Neural crest cell (in vitro differentiated cells): ENCODE results near the gene MTMR12. TPM values are rescaled to one million over a fixed set of nuclear protein-coding genes. Genes with fewer than 3 reads are reported as not detected.
A peak's percentile ranks its signal among the peaks of the same experiment; 100 is the strongest.

Source experiments
- DNase-seq: peaks from one replicate; pipeline ENCODE4 v3.0.0; 2021; ENCODE audit warnings: low read depth, mixed read lengths, low spot score
- H3K27ac Mint-ChIP-seq: one replicate; pipeline ENCODE4 v1.8.0; 2021; ENCODE audit warnings: mild to moderate bottlenecking, mixed read lengths; ENCODE audit not compliant: unreplicated experiment
- H3K27me3 Mint-ChIP-seq: 2 replicates; pipeline ENCODE4 v1.8.0; 2021; ENCODE audit warnings: low read depth, mild to moderate bottlenecking, mixed read lengths
- H3K36me3 Mint-ChIP-seq: 2 replicates; pipeline ENCODE4 v1.8.0; 2021; ENCODE audit warnings: low read depth, mild to moderate bottlenecking, mixed read lengths
- H3K4me1 Mint-ChIP-seq: 2 replicates; pipeline ENCODE4 v1.8.0; 2021; ENCODE audit warnings: mixed read lengths
- H3K4me3 Mint-ChIP-seq: one replicate; pipeline ENCODE4 v1.8.0; 2021; ENCODE audit warnings: mild to moderate bottlenecking, mixed read lengths
- H3K9me3 Mint-ChIP-seq: 2 replicates; pipeline ENCODE4 v1.8.0; 2021; ENCODE audit warnings: mixed read lengths
- CTCF ChIP-seq: fragments of 200-600 bp; sonication (generic); conservative IDR thresholded peaks from 2 replicates; pipeline ENCODE4 v1.5.0; 2021; ENCODE audit warnings: antibody characterized with exemption, mild to moderate bottlenecking
- total RNA-seq: library from RNA; stranded (reverse); gene quantifications from 2 replicates; pipeline ENCODE4 v1.2.1, GENCODE V29; 2021

MTMR12 gene
- total RNA-seq, 1 donor from 2014 or later = 28.1 TPM

- no peaks in the 10 kb centered on the region for H3K9me3 Mint-ChIP-seq
- no peaks in the 10 kb centered on the region for H3K27me3 Mint-ChIP-seq
- H3K4me1 Mint-ChIP-seq = peaks cover 12% of the 10 kb centered on the region
- H3K27ac Mint-ChIP-seq = no peak overlapping the region
- H3K4me3 Mint-ChIP-seq = no peak overlapping the region
- peaks cover 11% of the 10 kb centered on the region for H3K36me3 Mint-ChIP-seq
- DNase-seq = no peak
- TF ChIP-seq CTCF = no peak
Measured at GRCh38 chr5:32270946-32271345, 41.8 kb downstream of the MTMR12 start.

DNA sequence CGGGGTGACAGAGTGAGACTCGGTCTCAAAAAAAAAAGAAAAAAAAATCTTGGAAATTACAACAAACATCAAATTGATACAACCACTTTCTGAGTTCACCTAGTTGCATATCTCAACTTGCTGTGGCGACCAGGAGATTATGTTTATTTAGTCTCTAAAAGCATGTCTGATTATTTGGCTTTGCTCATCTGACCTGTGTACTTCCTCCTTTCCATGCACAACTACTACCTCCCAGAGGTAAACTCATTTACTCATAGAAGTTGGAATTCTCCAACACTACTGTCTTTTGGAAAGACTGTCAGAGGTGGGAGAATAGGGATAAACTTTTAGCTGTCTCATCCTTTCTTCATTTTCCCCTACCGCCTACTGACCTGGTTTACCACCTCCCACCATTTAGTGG, 42.6 kb downstream of the MTMR12 start:
- Mint-ChIP-seq H3K27ac (no peak overlapping the region), H3K4me1 (peaks cover 7% of the 10 kb centered on the region), H3K27me3 (no peaks in the 10 kb centered on the region), H3K36me3 (peaks cover 11% of the 10 kb centered on the region), H3K4me3 (no peak overlapping the region), H3K9me3 (no peaks in the 10 kb centered on the region)
- DNase-seq = no peak
- TF ChIP-seq CTCF = no peak

- peak overlapping the region; percentile 84 for H3K27ac Mint-ChIP-seq
- DNase-seq = no peak
Measured at GRCh38 chr5:32265902-32266301, 46.8 kb downstream of the MTMR12 start.

GRCh38 chr5:32264957-32265572, 47.7 kb downstream of the MTMR12 start:
- Mint-ChIP-seq H3K4me1 (no peaks in the 10 kb centered on the region), H3K9me3 (peaks cover 2% of the 10 kb centered on the region), H3K36me3 (peaks cover 26% of the 10 kb centered on the region), H3K27me3 (no peaks in the 10 kb centered on the region), H3K27ac (no peak overlapping the region), H3K4me3 (no peak overlapping the region)
- DNase-seq = no peak
- TF ChIP-seq CTCF = no peak

More at GRCh38 chr5:32265902-32266301, 46.8 kb downstream of the MTMR12 start:
- H3K27me3 Mint-ChIP-seq = no peaks in the 10 kb centered on the region
- peaks cover 2% of the 10 kb centered on the region for H3K9me3 Mint-ChIP-seq
- H3K36me3 Mint-ChIP-seq = peaks cover 28% of the 10 kb centered on the region
- no peaks in the 10 kb centered on the region for H3K4me1 Mint-ChIP-seq
- no peak for TF ChIP-seq CTCF
- H3K4me3 Mint-ChIP-seq = no peak overlapping the region

DNA sequence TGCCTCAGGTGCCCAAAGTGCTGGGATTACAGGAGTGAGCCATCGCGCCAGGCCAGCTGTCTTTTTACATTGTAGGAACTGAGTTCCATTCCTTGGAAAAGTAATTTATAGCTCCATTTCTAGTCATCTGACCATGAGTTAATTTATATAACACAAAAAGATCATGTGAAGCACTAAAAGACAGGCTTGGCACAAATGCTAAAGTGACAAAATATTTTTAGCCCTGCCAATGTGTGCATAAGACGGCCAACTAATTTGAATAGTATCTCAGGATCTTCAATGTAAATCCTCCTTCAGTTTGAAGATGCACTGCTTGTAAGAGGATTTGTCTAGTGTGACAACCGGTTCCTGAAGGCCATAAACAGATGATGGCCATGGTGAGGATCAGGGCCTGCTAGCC, 49.1 kb downstream of the MTMR12 start:
- Mint-ChIP-seq H3K4me3 (no peak overlapping the region), H3K36me3 (peaks cover 29% of the 10 kb centered on the region), H3K27me3 (no peaks in the 10 kb centered on the region), H3K4me1 (no peaks in the 10 kb centered on the region), H3K27ac (no peak overlapping the region), H3K9me3 (peaks cover 2% of the 10 kb centered on the region)
- TF ChIP-seq CTCF = no peak
- DNase-seq = no peak
